Umbilical cord (tissue), 2 donors: ENCODE measurements around the gene TFEB. TPM values are rescaled to one million over a fixed set of nuclear protein-coding genes. Genes with fewer than 3 reads are reported as not detected.

Source experiments
- DNase-seq: peaks from one replicate; pipeline ENCODE4 v3.0.0-alpha.2; 2015; ENCODE audit warnings: low spot score
- total RNA-seq: library from RNA; depleted of rRNA; stranded (reverse); fragments of >200 nt; gene quantifications from one replicate; pipeline ENCODE4 v1.2.3, GENCODE V29; 2014; ENCODE audit warnings: low replicate concordance; ENCODE audit not compliant: insufficient read depth

Gene TFEB
- total RNA-seq, 1 donor from 2014 or later, result 3.1 TPM

- no peak for DNase-seq
Measured at GRCh38 chr6:41675992-41676391, 59.4 kb downstream of the TFEB start.

GRCh38 chr6:41675176-41675775 is 60.1 kb downstream of the TFEB start:
- DNase-seq, result peak; percentile 22

- DNase-seq, result no peak
Measured at GRCh38 chr6:41674231-41675000, 61.0 kb downstream of the TFEB start.

GRCh38 chr6:41673704-41674000 is 61.8 kb downstream of the TFEB start:
- DNase-seq, result no peak

- DNase-seq, result no peak
Measured at GRCh38 chr6:41672816-41673703, 62.3 kb downstream of the TFEB start.

GRCh38 chr6:41672016-41672415 is 63.4 kb downstream of the TFEB start:
- no peak for DNase-seq

GRCh38 chr6:41671376-41671775 is 64.0 kb downstream of the TFEB start:
- DNase-seq, result no peak

- DNase-seq, result no peak
Measured at GRCh38 chr6:41670703-41671360, 64.6 kb downstream of the TFEB start.

- no peak for DNase-seq
Measured at GRCh38 chr6:41668968-41669367, 66.4 kb downstream of the TFEB start.

- DNase-seq, result no peak
Measured at GRCh38 chr6:41667195-41667594, 68.2 kb downstream of the TFEB start.

GRCh38 chr6:41664271-41664670 is 71.1 kb downstream of the TFEB start:
- no peak for DNase-seq

- no peak for DNase-seq
Measured at GRCh38 chr6:41663568-41663967, 71.8 kb downstream of the TFEB start.

GRCh38 chr6:41659935-41660334 is 75.5 kb downstream of the TFEB start:
- no peak for DNase-seq

GRCh38 chr6:41658636-41659035 is 76.8 kb downstream of the TFEB start:
- no peak for DNase-seq

- no peak for DNase-seq
Measured at GRCh38 chr6:41657131-41658094, 78.0 kb downstream of the TFEB start.

GRCh38 chr6:41656002-41656691 is 79.3 kb downstream of the TFEB start:
- DNase-seq, result peak; percentile 73

- DNase-seq, result peak; percentile 56
Measured at GRCh38 chr6:41655646-41656001, 79.8 kb downstream of the TFEB start.

GRCh38 chr6:41655176-41655575 is 80.2 kb downstream of the TFEB start:
- DNase-seq, result no peak

- no peak for DNase-seq
Measured at GRCh38 chr6:41654698-41655151, 80.7 kb downstream of the TFEB start.

- no peak for DNase-seq
Measured at GRCh38 chr6:41654151-41654697, 81.2 kb downstream of the TFEB start.
